ENCODE results near the gene NUP85. TPM values are rescaled to one million over a fixed set of nuclear protein-coding genes. Genes with fewer than 3 reads are reported as not detected.

The NUP85 gene
- total and polyA plus RNA-seq, 11 donors: 9.4 to 40.9 (median 21.5) TPM

DNA sequence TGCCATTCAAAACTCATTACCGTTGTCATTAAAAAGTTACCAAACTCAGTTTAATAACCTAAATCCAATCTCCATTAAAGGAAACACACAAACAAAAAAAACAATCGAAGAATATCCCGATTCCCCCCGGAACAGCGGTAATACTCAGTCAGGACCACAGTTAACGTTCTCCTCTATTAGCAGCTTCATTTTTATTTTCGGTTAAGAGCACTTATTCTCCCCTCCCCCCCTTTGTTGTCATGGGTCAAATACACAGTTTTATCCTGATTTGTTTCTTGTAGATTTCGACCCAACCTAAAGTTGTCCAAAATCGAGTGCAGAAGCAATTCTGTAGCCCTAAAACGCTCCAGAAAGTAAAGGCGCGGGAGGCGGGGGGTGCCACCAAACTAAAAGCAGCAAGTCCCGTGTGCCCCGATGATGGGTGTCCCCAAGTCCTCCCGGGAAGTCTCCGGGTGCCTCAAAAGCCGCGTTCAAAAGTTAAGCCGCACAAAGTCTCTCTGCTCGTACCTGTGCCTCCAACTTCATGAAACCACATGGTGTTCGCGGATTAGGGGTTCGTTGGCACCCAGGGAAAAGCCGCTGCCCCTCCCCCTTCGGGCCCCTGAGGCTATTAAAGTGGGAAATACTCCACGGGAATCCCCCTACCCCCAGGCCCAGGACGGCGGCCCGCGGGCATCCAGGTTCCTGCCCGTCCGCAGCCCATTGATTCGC is 23.7 kb upstream of the NUP85 start:
- Histone ChIP-seq H3K4me3 (peak overlapping the region; percentile 62 to 98 (median 90)), H3K27me3 (no peaks in the 10 kb centered on the region), H3K9me3 (no peaks in the 10 kb centered on the region), H3K4me1 (peaks cover 0 to 37% (median 23%) of the 10 kb centered on the region in 12 donors), H3K27ac (peak overlapping the region; percentile 94 to 100 (median 100)), H3K36me3 (peaks cover 0 to 41% (median 36%) of the 10 kb centered on the region in 9 donors)
- intact Hi-C loops (cut with DNase I): loop anchor here in 3 of 10 donors (2.0 to 10.0 kb wide), 5 partner anchors 23 to 197 kb away; partner anchors contain the start of genes CDR2L (in 1 of the 3), JPT1 (in 1 of the 3) and NUP85 (in 1 of the 3)
- DNase-seq (no peak), ATAC-seq (no peak)
- 0% methylated on average over 22 to 34 of the region's 34 CpGs for WGBS, 4 donors
- TF ChIP-seq, protein P1, sequence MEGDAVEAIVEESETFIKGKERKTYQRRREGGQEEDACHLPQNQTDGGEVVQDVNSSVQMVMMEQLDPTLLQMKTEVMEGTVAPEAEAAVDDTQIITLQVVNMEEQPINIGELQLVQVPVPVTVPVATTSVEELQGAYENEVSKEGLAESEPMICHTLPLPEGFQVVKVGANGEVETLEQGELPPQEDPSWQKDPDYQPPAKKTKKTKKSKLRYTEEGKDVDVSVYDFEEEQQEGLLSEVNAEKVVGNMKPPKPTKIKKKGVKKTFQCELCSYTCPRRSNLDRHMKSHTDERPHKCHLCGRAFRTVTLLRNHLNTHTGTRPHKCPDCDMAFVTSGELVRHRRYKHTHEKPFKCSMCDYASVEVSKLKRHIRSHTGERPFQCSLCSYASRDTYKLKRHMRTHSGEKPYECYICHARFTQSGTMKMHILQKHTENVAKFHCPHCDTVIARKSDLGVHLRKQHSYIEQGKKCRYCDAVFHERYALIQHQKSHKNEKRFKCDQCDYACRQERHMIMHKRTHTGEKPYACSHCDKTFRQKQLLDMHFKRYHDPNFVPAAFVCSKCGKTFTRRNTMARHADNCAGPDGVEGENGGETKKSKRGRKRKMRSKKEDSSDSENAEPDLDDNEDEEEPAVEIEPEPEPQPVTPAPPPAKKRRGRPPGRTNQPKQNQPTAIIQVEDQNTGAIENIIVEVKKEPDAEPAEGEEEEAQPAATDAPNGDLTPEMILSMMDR (IDR thresholded peaks at IDR 0.05): no peak
- TF ChIP-seq POLR2A (IDR thresholded peaks at IDR 0.05): no peak

DNA sequence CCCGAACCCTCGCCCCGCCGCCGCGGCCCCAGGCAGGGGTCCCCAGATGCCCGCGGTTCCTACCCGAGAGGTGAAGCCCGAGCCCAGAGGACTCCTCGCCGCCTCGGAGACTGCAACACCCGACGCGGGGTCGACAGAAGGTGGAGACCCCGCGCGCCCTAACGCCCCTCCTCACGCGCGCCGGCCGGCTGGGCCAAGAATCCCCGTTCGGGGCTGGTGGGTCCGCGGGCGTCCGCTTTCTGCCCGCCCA is 23.2 kb upstream of the NUP85 start:
- Histone ChIP-seq H3K27ac (peak overlapping the region; percentile 94 to 100 (median 100)), H3K4me1 (peaks cover 0 to 37% (median 23%) of the 10 kb centered on the region in 12 donors), H3K27me3 (no peaks in the 10 kb centered on the region), H3K4me3 (peak overlapping the region; percentile 62 to 98 (median 90)), H3K36me3 (peaks cover 0 to 36% (median 31%) of the 10 kb centered on the region in 9 donors), H3K9me3 (no peaks in the 10 kb centered on the region)
- TF ChIP-seq, protein P1 (IDR thresholded peaks at IDR 0.05): peak in 3 of 12 donors; percentile 14 to 49 (median 23)
- no peak for TF ChIP-seq POLR2A (IDR thresholded peaks at IDR 0.05)
- ATAC-seq: no peak
- DNase-seq: peak in 2 of 5 donors; percentile 29 to 60
- intact Hi-C loops (cut with DNase I): loop anchor here in 3 of 10 donors (2.0 to 10.0 kb wide), 5 partner anchors 23 to 197 kb away; partner anchors contain the start of genes CDR2L (in 1 of the 3), JPT1 (in 1 of the 3) and NUP85 (in 1 of the 3)
- WGBS, 4 donors: 0 to 1% (median 1%) methylated on average over 7 to 33 of the region's 33 CpGs

DNA sequence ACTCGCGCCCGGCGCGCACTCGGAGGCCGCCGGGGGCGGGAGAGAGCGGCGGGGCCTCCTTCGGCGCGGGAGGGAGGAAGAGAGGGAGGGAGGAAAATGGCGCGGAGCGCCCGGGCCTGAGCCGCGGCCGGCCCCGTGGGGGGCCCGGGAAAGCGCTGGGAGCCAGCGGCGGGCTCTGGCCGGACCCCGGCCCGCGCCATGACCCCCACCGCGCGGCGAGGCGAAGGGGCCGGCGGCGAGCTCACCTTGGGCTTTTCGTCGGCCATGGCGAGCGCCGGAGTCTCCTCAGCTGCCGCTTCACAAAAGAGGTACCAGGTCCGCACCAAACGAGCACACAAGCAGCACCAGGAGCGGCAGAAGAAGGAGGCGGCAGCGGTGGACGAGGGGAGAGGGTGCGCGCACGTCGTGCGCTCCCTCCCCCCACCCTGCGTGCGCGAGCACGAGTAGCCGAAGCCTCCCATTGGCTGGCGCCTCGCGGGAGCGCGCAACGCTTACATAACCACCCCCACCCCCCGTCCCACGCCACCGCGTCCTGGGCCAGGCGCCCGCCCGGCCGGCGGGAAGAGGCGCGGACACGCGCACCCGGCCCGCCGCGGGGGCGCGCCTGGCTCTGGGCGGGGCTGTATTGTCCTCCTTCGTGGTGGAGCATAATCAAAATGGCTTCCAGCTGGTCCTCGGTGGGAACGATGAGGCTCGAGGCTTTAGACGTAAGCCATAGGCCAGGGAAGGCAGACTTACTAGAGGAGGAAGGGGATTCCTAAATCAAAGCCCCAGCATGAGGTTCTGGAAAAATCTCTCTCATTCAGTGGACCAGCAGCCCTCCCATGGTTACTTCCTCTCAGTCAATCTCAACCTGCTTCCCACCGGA is 22.7 kb upstream of the NUP85 start, which contains the start of gene SUMO2:
Gene SUMO2 (minus strand): TSS at position 391 of the 868 bp plus-strand sequence. CDS start 125 bp downstream, at position 266.
- Histone ChIP-seq H3K27ac (peak within 1 kb of the TSS; percentile 94 to 100 (median 100)), H3K27me3 (no peaks in the 10 kb centered on the region), H3K4me1 (peaks cover 0 to 37% (median 23%) of the 10 kb centered on the region in 12 donors), H3K4me3 (peak within 1 kb of the TSS; percentile 62 to 98 (median 90)), H3K36me3 (peaks cover 0 to 30% (median 27%) of the 10 kb centered on the region in 9 donors), H3K9me3 (no peaks in the 10 kb centered on the region)
- 1 to 2% (median 1%) methylated on average over 35 to 92 of the region's 92 CpGs for WGBS, 4 donors
- intact Hi-C loops (cut with DNase I): loop anchor here in 3 of 10 donors (2.0 to 10.0 kb wide), 5 partner anchors 22 to 198 kb away; partner anchors contain the start of genes CDR2L (in 1 of the 3), JPT1 (in 1 of the 3) and NUP85 (in 1 of the 3)
- TF ChIP-seq, protein P1 (IDR thresholded peaks at IDR 0.05): peak in 6 of 12 donors; percentile 24 to 54 (median 32)
- TF ChIP-seq POLR2A (IDR thresholded peaks at IDR 0.05): peak in 1 of 2 donors; percentile 70
- DNase-seq (peak; percentile 95 to 98 (median 96)), ATAC-seq (peak; percentile 91 to 96 (median 96))
